HFFc6 (cell line): Measurements from ENCODE around the gene UBE2QL1. TPM values are rescaled to one million over a fixed set of nuclear protein-coding genes. Genes with fewer than 3 reads are reported as not detected.

Source experiments
- DNase-seq: peaks from one replicate; pipeline ENCODE4 v3.0.0-alpha.2; 2018
- H3K27ac Mint-ChIP-seq: 2 replicates; pipeline ENCODE4 v1.8.0; 2020; ENCODE audit warnings: mild to moderate bottlenecking, mixed read lengths
- H3K27me3 Mint-ChIP-seq: 2 replicates; pipeline ENCODE4 v1.8.0; 2021; ENCODE audit warnings: mild to moderate bottlenecking, moderate library complexity, mixed read lengths; ENCODE audit not compliant: insufficient read depth
- H3K36me3 Mint-ChIP-seq: 2 replicates; pipeline ENCODE4 v1.8.0; 2021; ENCODE audit warnings: low read depth, mixed read lengths
- H3K4me1 Mint-ChIP-seq: 2 replicates; pipeline ENCODE4 v1.8.0; 2020; ENCODE audit warnings: low read depth, mixed read lengths
- H3K4me3 Mint-ChIP-seq: 2 replicates; pipeline ENCODE4 v1.8.0; 2020; ENCODE audit warnings: mild to moderate bottlenecking, moderate library complexity, mixed read lengths
- H3K9me3 Mint-ChIP-seq: 2 replicates; pipeline ENCODE4 v1.8.0; 2020; ENCODE audit warnings: mild to moderate bottlenecking, mixed read lengths
- total RNA-seq, 6 experiments: library from RNA; stranded (reverse); fragmentation: NEBNext Ultra II Directional; extraction: Animal tissue kit (Norgen Biotek cat#: 25700); gene quantifications; 2 replicates in 1 of 6; 3 replicates in 5 of 6; pipeline ENCODE4 v1.2.3, GENCODE V29; 2021
- TF ChIP-seq, protein P1 (sequence below): fragments of 200-600 bp; sonication (generic); IDR thresholded peaks from 2 replicates; pipeline ENCODE4 v1.5.0; 2021; ENCODE audit warnings: antibody characterized with exemption, mild to moderate bottlenecking

The UBE2QL1 gene
- total RNA-seq, 6 experiments from 2014 or later: not detected

DNA sequence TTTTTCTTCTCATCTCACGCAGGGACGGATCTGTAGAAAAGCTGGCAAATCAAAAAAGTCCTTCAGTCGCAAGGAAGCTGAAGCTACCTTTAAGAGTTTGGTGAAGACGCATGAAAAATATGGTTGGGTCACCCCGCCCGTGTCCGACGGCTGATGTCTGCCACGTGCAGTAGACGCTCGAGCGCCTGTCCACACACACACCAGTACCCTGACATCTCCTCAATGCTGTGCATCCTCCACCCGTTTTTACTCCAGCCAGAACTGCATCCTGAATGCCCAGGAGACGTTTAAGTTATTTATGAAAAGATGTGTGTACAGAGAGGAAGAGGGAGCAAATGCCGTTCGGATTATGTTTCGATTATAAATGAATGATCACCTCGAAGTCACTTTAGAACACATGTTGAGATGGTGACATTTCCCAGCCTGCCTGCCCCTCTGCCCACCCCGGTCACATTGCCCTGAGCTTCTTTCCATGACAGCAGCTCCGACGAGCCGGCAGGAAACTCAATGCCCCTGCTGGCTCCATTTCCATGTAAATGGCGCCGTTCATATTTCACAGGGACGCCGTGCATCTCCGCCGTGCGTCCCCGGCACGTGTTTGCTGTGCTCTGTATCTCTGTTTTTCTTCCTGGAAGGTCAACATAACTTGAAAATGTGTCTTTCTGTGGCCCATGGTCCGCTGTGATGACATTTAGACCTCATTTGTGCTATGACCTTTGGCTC, 42.7 kb downstream of the UBE2QL1 start:
- TF ChIP-seq, protein P1, sequence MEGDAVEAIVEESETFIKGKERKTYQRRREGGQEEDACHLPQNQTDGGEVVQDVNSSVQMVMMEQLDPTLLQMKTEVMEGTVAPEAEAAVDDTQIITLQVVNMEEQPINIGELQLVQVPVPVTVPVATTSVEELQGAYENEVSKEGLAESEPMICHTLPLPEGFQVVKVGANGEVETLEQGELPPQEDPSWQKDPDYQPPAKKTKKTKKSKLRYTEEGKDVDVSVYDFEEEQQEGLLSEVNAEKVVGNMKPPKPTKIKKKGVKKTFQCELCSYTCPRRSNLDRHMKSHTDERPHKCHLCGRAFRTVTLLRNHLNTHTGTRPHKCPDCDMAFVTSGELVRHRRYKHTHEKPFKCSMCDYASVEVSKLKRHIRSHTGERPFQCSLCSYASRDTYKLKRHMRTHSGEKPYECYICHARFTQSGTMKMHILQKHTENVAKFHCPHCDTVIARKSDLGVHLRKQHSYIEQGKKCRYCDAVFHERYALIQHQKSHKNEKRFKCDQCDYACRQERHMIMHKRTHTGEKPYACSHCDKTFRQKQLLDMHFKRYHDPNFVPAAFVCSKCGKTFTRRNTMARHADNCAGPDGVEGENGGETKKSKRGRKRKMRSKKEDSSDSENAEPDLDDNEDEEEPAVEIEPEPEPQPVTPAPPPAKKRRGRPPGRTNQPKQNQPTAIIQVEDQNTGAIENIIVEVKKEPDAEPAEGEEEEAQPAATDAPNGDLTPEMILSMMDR: no peak
- no peaks in the 10 kb centered on the region for H3K36me3 Mint-ChIP-seq
- no peak overlapping the region for H3K4me3 Mint-ChIP-seq
- H3K27me3 Mint-ChIP-seq: peaks cover 3% of the 10 kb centered on the region
- no peak for DNase-seq
- no peaks in the 10 kb centered on the region for H3K9me3 Mint-ChIP-seq
- no peak overlapping the region for H3K27ac Mint-ChIP-seq
- H3K4me1 Mint-ChIP-seq: no peaks in the 10 kb centered on the region

DNA sequence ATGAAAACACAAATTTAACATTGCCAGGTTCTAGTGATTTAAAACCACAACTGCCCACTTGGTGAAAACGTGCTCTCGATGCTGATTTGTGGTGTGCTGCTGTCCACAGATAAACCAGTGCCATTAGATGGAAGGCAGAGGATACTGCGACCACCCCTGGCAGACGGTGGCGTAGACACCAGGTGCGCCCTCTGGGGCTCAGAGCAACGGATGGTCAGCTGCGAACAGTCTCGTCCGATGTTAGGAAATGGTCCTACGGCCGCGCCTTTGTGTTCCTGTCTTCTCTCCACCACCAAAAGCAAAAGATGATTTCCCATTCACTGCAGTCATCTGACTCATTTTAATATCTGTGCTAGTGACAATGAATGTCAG, 43.2 kb downstream of the UBE2QL1 start:
- no peaks in the 10 kb centered on the region for H3K4me1 Mint-ChIP-seq
- no peak for DNase-seq
- H3K4me3 Mint-ChIP-seq: no peak overlapping the region
- H3K27ac Mint-ChIP-seq: no peak overlapping the region
- H3K27me3 Mint-ChIP-seq: no peaks in the 10 kb centered on the region; the same call in 1 of the 2 replicates
- TF ChIP-seq, protein P1: no peak
- no peaks in the 10 kb centered on the region for H3K9me3 Mint-ChIP-seq
- no peaks in the 10 kb centered on the region for H3K36me3 Mint-ChIP-seq

DNA sequence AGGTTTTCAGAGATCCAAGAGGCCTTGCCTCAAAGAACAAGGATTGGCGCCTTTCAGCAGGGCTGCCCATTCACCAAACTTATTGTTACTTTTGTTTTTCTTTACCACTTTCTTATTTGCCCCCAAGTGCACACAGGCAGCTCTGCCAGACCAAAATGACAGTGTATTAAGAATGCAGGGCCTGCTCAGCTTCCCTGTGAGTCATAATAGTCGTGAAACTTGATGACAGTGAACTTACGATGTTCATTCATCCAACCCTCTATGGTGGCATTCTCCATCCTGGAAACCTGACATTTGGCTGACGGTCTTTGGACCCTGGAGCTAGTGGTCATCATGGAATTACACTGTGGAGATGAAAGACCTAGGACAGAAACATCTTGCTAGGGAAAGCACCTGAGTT, 44.3 kb downstream of the UBE2QL1 start:
- DNase-seq: no peak
- Mint-ChIP-seq H3K4me1 (no peaks in the 10 kb centered on the region), H3K9me3 (no peaks in the 10 kb centered on the region), H3K27ac (no peak overlapping the region), H3K27me3 (no peaks in the 10 kb centered on the region; the same call in 1 of the 2 replicates), H3K4me3 (no peak overlapping the region), H3K36me3 (no peaks in the 10 kb centered on the region)
- TF ChIP-seq, protein P1: no peak

DNA sequence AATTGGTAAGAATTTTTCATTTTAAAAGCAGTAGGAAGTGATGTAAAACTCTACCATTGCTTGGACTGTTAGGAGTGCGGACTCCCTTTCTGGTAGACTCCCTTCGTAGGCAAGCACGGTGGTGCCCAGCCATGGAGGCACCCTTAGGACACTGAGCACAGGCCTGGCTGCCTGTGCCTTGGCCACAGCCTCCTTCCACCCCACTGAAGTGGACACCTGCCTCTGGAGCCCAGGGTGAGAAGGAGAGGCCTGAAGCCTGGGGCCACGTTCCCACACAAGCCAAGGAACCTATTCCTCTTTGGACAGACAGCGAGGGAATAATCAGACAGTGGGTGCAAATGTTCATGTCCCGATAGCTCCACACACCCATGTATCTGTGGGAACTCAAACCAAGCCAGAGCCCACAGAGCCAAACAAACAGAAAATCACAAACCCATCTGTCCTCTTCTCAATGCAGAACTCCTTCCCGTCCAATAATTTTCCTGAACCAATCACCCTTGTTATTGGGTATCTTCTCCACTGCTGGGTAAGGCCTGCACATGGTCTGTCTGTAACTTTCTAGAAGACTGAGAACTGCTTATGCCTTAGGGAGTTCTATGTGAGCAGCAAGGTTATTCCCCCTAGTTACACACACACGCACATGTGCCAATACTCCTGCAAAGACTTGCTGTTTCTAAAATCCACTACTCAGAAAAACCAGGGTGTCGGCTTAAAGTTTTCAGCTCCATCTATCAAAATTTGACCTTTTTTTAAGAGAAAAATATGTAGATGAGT, 45.2 kb downstream of the UBE2QL1 start:
- TF ChIP-seq, protein P1: no peak
- Mint-ChIP-seq H3K4me3 (no peak overlapping the region), H3K27ac (no peak overlapping the region), H3K36me3 (no peaks in the 10 kb centered on the region), H3K4me1 (no peaks in the 10 kb centered on the region), H3K27me3 (no peaks in the 10 kb centered on the region; the same call in 1 of the 2 replicates), H3K9me3 (no peaks in the 10 kb centered on the region)
- DNase-seq: no peak

DNA sequence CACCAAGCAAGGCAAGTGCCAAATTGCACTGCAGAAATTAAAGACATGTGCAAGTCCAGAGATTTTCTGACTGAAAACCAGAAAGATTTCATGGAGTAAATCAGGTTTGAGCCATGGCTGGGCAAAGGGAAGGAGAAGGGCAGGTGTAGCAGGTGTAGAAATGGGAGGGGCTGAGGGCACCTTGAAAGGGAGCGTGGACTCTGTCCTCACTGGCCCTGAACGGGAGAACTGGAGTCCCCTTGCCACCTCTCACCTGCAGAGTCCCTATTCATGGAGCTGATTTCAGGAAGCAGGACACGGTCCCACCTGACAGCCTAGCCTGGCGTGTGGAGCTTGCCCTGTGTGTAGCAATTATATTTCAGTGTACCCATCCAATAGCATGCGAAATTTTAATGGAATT, 46.3 kb downstream of the UBE2QL1 start:
- no peak for DNase-seq
- Mint-ChIP-seq H3K27ac (no peak overlapping the region), H3K4me3 (no peak overlapping the region), H3K36me3 (no peaks in the 10 kb centered on the region), H3K9me3 (no peaks in the 10 kb centered on the region), H3K4me1 (no peaks in the 10 kb centered on the region), H3K27me3 (no peaks in the 10 kb centered on the region; the same call in 1 of the 2 replicates)
- TF ChIP-seq, protein P1: no peak
